ENCODE measurements around the gene RNF167. TPM values are rescaled to one million over a fixed set of nuclear protein-coding genes. Genes with fewer than 3 reads are reported as not detected.

RNF167 gene
- total and polyA plus RNA-seq, 2 of the 8 experiments (the other 6 are each of a cell fraction or from before 2014, with no cell fraction given): 140 to 281 TPM

- WGBS, 2 experiments (ENCODE audit: extremely low coverage in 1 of 2, insufficient coverage in 1 of 2, insufficient read length in 1 of 2, insufficient replicate concordance in 2 of 2, low coverage in 1 of 2, low lambda C conversion rate in 2 of 2, missing lambda C conversion rate in 1 of 2): 84% methylated on average over 16 of the region's 16 CpGs; no CpG with 5 or more reads in 1 of the 2 experiments
- peak overlapping the region in 3 of 4 experiments; percentile 71 to 90 (median 89); a peak in 7 of 8 replicates for H3K4me3 ChIP-seq (ENCODE audit: extremely low read depth in 1 of 4, insufficient read depth in 2 of 4, low read depth in 3 of 4, low read length in 4 of 4)
- CTCF ChIA-PET (ENCODE audit: partially characterized antibody): interaction anchor here (1.0 to 6.2 kb wide), 8 partner anchors 8 to 61 kb away, joined by 3 to 31 read pairs (median 8); partner anchors contain the start of genes CAMTA2 and ENO3
These were observed 29.6 kb downstream of the RNF167 start for GRCh38 chr17:4969551-4970173.

More at GRCh38 chr17:4969551-4970173, 29.6 kb downstream of the RNF167 start:
- peaks cover 0 to 21% (median 10%) of the 10 kb centered on the region in 4 experiments; a peak in 5 of 7 replicates for H3K27me3 ChIP-seq (replicated peaks in 1 of 4; ENCODE audit: control insufficient read depth in 3 of 4, extremely low read depth in 1 of 4, insufficient read depth in 3 of 4, low read length in 3 of 4)
- no peak overlapping the region for H4K5ac ChIP-seq (ENCODE audit: insufficient read length, low read depth, low read length)
- H3K79me1 ChIP-seq (ENCODE audit: low read depth, low read length): peaks cover 3% of the 10 kb centered on the region; the same call in 1 of the 2 replicates
- peak overlapping the region; percentile 66; the same call in 1 of the 2 replicates for H2BK5ac ChIP-seq (ENCODE audit: low read depth, low read length)
- no peak overlapping the region for H3K4ac ChIP-seq (replicated peaks; ENCODE audit: insufficient read length, low read depth, low read length)
- H3K23ac ChIP-seq (ENCODE audit: insufficient read length): no peak overlapping the region
- no peak overlapping the region for H4K8ac ChIP-seq (ENCODE audit: extremely low read depth, insufficient read depth, low read length)
- H3K79me2 ChIP-seq (ENCODE audit: control insufficient read depth in 1 of 2, insufficient read depth in 2 of 2, low read length in 2 of 2): peaks cover 0 to 16% of the 10 kb centered on the region in 2 experiments; a peak in 2 of 4 replicates
- no peak overlapping the region for H3K14ac ChIP-seq (ENCODE audit: insufficient read length)
- peaks cover 2 to 11% of the 10 kb centered on the region in 2 experiments for H4K20me1 ChIP-seq (replicated peaks in 1 of 2; ENCODE audit: control insufficient read depth in 1 of 2, insufficient read depth in 2 of 2, low read length in 2 of 2)
- H2AK5ac ChIP-seq (ENCODE audit: low read depth, low read length): peak overlapping the region; percentile 45; the same call in 1 of the 2 replicates
- no peak overlapping the region for H3K56ac ChIP-seq (replicated peaks; ENCODE audit: insufficient read length, low read depth, low read length)
- H2BK120ac ChIP-seq (replicated peaks; ENCODE audit: low read depth, low read length): no peak overlapping the region
- peaks cover 2 to 16% (median 9%) of the 10 kb centered on the region in 4 experiments for H3K4me1 ChIP-seq (replicated peaks in 1 of 4; ENCODE audit: control insufficient read depth in 3 of 4, insufficient read depth in 4 of 4, low read length in 3 of 4)
- H3K9me3 ChIP-seq (ENCODE audit: insufficient read depth in 2 of 2, low read depth in 1 of 2, low read length in 1 of 2): no peaks in the 10 kb centered on the region
- no peak for FAIRE-seq
- H3K4me2 ChIP-seq (ENCODE audit: insufficient read depth in 1 of 2, low read depth in 2 of 2, low read length in 2 of 2): peak overlapping the region; percentile 92 to 99
- no peak overlapping the region for H4K91ac ChIP-seq (replicated peaks; ENCODE audit: insufficient read length, low read length)
- POLR2A ChIA-PET (ENCODE audit: partially characterized antibody): interaction anchor here (0.6 to 32.4 kb wide), 9 partner anchors 9 to 242 kb away, joined by 3 to 987 read pairs (median 7); partner anchors contain the start of genes C17orf107, CAMTA2, ENO3 and INCA1
- H3K9ac ChIP-seq (replicated peaks in 1 of 4; ENCODE audit: extremely low read depth in 1 of 4, low read depth in 3 of 4, low read length in 3 of 4): peak overlapping the region in 2 of 4 experiments; percentile 14 to 67; a peak in 2 of 7 replicates
- DNase-seq (ENCODE audit: low read depth in 1 of 2, low spot score in 2 of 2): no peak
- H2BK20ac ChIP-seq (ENCODE audit: low read length): no peak overlapping the region
- TF ChIP-seq POLR2A (IDR thresholded peaks at IDR 0.05; ENCODE audit: control extremely low read depth in 1 of 2, low read depth in 2 of 2, low read length in 2 of 2) (no peak), SP4 (IDR thresholded peaks at IDR 0.05; ENCODE audit: low read length) (no peak)
- H3K23me2 ChIP-seq (ENCODE audit: low read depth, low read length): peaks cover 19% of the 10 kb centered on the region; the same call in 1 of the 2 replicates
- peaks cover 0 to 11% (median 0%) of the 10 kb centered on the region in 4 experiments; a peak in 1 of 8 replicates for H3K36me3 ChIP-seq (ENCODE audit: control insufficient read depth in 2 of 4, insufficient read depth in 4 of 4, low read length in 3 of 4)
- peak overlapping the region; percentile 93; the same call in 1 of the 2 replicates for H3K18ac ChIP-seq (ENCODE audit: extremely low read depth, low read length)
- H2BK12ac ChIP-seq (ENCODE audit: low read depth, low read length): peak overlapping the region; percentile 1; the same call in 1 of the 2 replicates
- no peak overlapping the region for H3K27ac ChIP-seq (ENCODE audit: low read depth, low read length)
- no peak overlapping the region; the same call in 1 of the 2 replicates for H2BK15ac ChIP-seq (ENCODE audit: low read length)
- H2AFZ ChIP-seq (ENCODE audit: low read length): no peak overlapping the region
